HepG2 (cell line): ENCODE measurements around the gene FAM219A. TPM values are rescaled to one million over a fixed set of nuclear protein-coding genes. Genes with fewer than 3 reads are reported as not detected.

Experiments used
- ARNTL ChIP-seq: sonication (generic); formaldehyde crosslinking; IDR thresholded peaks from 2 replicates; pipeline ENCODE4 v1.4.0; 2020; ENCODE audit warnings: mild to moderate bottlenecking, missing genetic modification reagents
- ATF3 ChIP-seq: sonication (generic); formaldehyde crosslinking; IDR thresholded peaks from 2 replicates; pipeline ENCODE4 v1.4.0; 2020; ENCODE audit warnings: missing genetic modification reagents
- ATF7 ChIP-seq, 2 experiments: fragments of 450-650 bp in 1 of 2; sonication (generic) in 1 of 2; formaldehyde crosslinking in 1 of 2; IDR thresholded peaks; 2 replicates each; pipeline versions ENCODE4 v1.4.0 to v1.6.1; 2016 to 2020; ENCODE audit warnings: antibody characterized with exemption in 1 of 2, mild to moderate bottlenecking in 1 of 2, missing genetic modification reagents in 1 of 2
- GABPB1 ChIP-seq: IDR thresholded peaks from 2 replicates; pipeline ENCODE4 v1.6.1; 2016; ENCODE audit warnings: mild to moderate bottlenecking, missing genetic modification reagents, moderate library complexity, missing compliant biosample characterization
- HMG20A ChIP-seq: IDR thresholded peaks from 2 replicates; pipeline ENCODE4 v1.6.1; 2016; ENCODE audit warnings: borderline replicate concordance
- HNRNPL ChIP-seq: fragments of 200-400 bp; formaldehyde crosslinking; IDR thresholded peaks from 2 replicates; pipeline ENCODE4 v1.6.1; 2017; ENCODE audit warnings: mild to moderate bottlenecking, low read depth, low read length
- HNRNPLL ChIP-seq: fragments of 200-400 bp; formaldehyde crosslinking; IDR thresholded peaks from 2 replicates; pipeline ENCODE4 v1.6.1; 2017; ENCODE audit warnings: mild to moderate bottlenecking, low read depth, low read length; ENCODE audit not compliant: poor library complexity, severe bottlenecking
- HOXD1 ChIP-seq: sonication (generic); formaldehyde crosslinking; IDR thresholded peaks from 2 replicates; pipeline ENCODE4 v1.5.0; 2020; ENCODE audit warnings: missing genetic modification reagents
- KAT7 ChIP-seq: IDR thresholded peaks from 2 replicates; pipeline ENCODE4 v1.6.1; 2018; ENCODE audit warnings: borderline replicate concordance, missing compliant biosample characterization
- KDM5B ChIP-seq: sonication (generic); formaldehyde crosslinking; IDR thresholded peaks from 2 replicates; pipeline ENCODE4 v1.4.0; 2020; ENCODE audit warnings: missing genetic modification reagents, mild to moderate bottlenecking, borderline replicate concordance
- RFX5 ChIP-seq: IDR thresholded peaks from 2 replicates; pipeline ENCODE4 v1.6.1; 2011; ENCODE audit warnings: low read depth, low read length, improper control_type of control experiment
- RFXAP ChIP-seq: sonication (generic); formaldehyde crosslinking; IDR thresholded peaks from 2 replicates; pipeline ENCODE4 v1.4.0; 2020; ENCODE audit warnings: missing genetic modification reagents, borderline replicate concordance
- TFE3 ChIP-seq: IDR thresholded peaks from 2 replicates; pipeline ENCODE4 v1.6.1; 2016
- ZFY ChIP-seq: sonication (generic); formaldehyde crosslinking; IDR thresholded peaks from 2 replicates; pipeline ENCODE4 v1.4.0; 2020; ENCODE audit warnings: missing genetic modification reagents
- ZNF607 ChIP-seq: sonication (generic); formaldehyde crosslinking; IDR thresholded peaks from 2 replicates; pipeline ENCODE4 v1.5.1; 2020; ENCODE audit warnings: missing genetic modification reagents, mild to moderate bottlenecking, borderline replicate concordance
- ZNF615 ChIP-seq: sonication (generic); formaldehyde crosslinking; IDR thresholded peaks from 2 replicates; pipeline ENCODE4 v1.5.0; 2020; ENCODE audit warnings: mild to moderate bottlenecking, missing genetic modification reagents, borderline replicate concordance
- ZNF660 ChIP-seq: sonication (generic); formaldehyde crosslinking; IDR thresholded peaks from 2 replicates; pipeline ENCODE4 v1.5.1; 2020; ENCODE audit warnings: mild to moderate bottlenecking, low read depth, missing genetic modification reagents, borderline replicate concordance
- ZNF687 ChIP-seq: sonication (generic); formaldehyde crosslinking; IDR thresholded peaks from 2 replicates; pipeline ENCODE4 v1.5.1; 2020; ENCODE audit warnings: mild to moderate bottlenecking, missing genetic modification reagents, moderate library complexity
- ZNF780A ChIP-seq: sonication (generic); formaldehyde crosslinking; IDR thresholded peaks from 2 replicates; pipeline ENCODE4 v1.8.0; 2022; ENCODE audit warnings: mild to moderate bottlenecking, missing genetic modification reagents, moderate library complexity
- ZNF782 ChIP-seq: sonication (generic); formaldehyde crosslinking; IDR thresholded peaks from 2 replicates; pipeline ENCODE4 v1.4.0; 2020; ENCODE audit warnings: missing genetic modification reagents, mild to moderate bottlenecking, borderline replicate concordance
- ZNF788 ChIP-seq: sonication (generic); formaldehyde crosslinking; IDR thresholded peaks from 2 replicates; pipeline ENCODE4 v1.5.0; 2020; ENCODE audit warnings: mild to moderate bottlenecking, missing genetic modification reagents, borderline replicate concordance
- ZNF792 ChIP-seq: IDR thresholded peaks from 2 replicates; pipeline ENCODE4 v1.6.1; 2016
- ZSCAN29 ChIP-seq: sonication (generic); formaldehyde crosslinking; conservative IDR thresholded peaks from 2 replicates; pipeline ENCODE4 v1.4.0; 2020; ENCODE audit warnings: mild to moderate bottlenecking, missing genetic modification reagents
- polyA plus RNA-seq, 8 experiments: library from polyadenylated mRNA; depleted of rRNA in 3 of 8; stranded (reverse) in 7 of 8; unstranded in 1 of 8; fragments of >200 nt; fragmentation: Illumina TruSeq in 4 of 8; extraction: Trizol in 4 of 8; gene quantifications; 2 replicates each; pipeline versions ENCODE4 v1.2.1 to v1.2.3, GENCODE V29; 2011 to 2016; ENCODE audit warnings: low read depth in 4 of 8, missing spikeins in 1 of 8, mixed read lengths in 1 of 8; ENCODE audit not compliant: insufficient read depth in 1 of 8
- total RNA-seq, 5 experiments: library from RNA; depleted of rRNA; stranded (reverse); fragments of >200 nt; fragmentation: Illumina TruSeq; extraction: Trizol; gene quantifications; 2 replicates each; pipeline ENCODE4 v1.2.3, GENCODE V29; 2016; ENCODE audit warnings: low read depth in 1 of 5

FAM219A gene
- total and polyA plus RNA-seq, 2 of the 13 experiments (the other 11 are each of a cell fraction or from before 2014, with no cell fraction given) = 3.9 to 6.4 TPM

GRCh38 chr9:34457266-34458012 lies 931 bp downstream of the FAM219A start (continued):
- TF ChIP-seq KAT7 (CRISPR knock-in tag) = no peak
- no peak for TF ChIP-seq ZSCAN29 (CRISPR knock-in tag)
- no peak for TF ChIP-seq ZNF607 (CRISPR knock-in tag)
- TF ChIP-seq HNRNPL = 0 out of 2 replicates have a peak, but pooled peaks have one; percentile 27
- TF ChIP-seq ZNF687 (CRISPR knock-in tag) = peak; percentile 46; the same call in 1 of the 2 replicates
- no peak for TF ChIP-seq RFX5
- no peak for TF ChIP-seq ZNF780A
- TF ChIP-seq HOXD1 (CRISPR knock-in tag) = no peak
- peak; percentile 92 for TF ChIP-seq ATF7 (IDR thresholded peaks at IDR 0.05)
- no peak for TF ChIP-seq ATF7 (CRISPR knock-in tag; IDR thresholded peaks at IDR 0.05)
- TF ChIP-seq HNRNPLL = peak; percentile 38
- peak; percentile 31; the same call in 1 of the 2 replicates for TF ChIP-seq ZFY (CRISPR knock-in tag)
- TF ChIP-seq ZNF792 = no peak
- peak; percentile 19; the same call in 1 of the 2 replicates for TF ChIP-seq KDM5B (CRISPR knock-in tag)
- peak; percentile 33; the same call in 1 of the 2 replicates for TF ChIP-seq GABPB1 (CRISPR knock-in tag)
- peak; percentile 48; the same call in 1 of the 2 replicates for TF ChIP-seq ZNF788
- TF ChIP-seq TFE3 = no peak
- TF ChIP-seq ZNF615 = no peak
- TF ChIP-seq HMG20A (CRISPR knock-in tag) = no peak
- TF ChIP-seq RFXAP (CRISPR knock-in tag) = no peak
- no peak for TF ChIP-seq ZNF660 (CRISPR knock-in tag)
- TF ChIP-seq ATF3 (CRISPR knock-in tag) = 0 out of 2 replicates have a peak, but pooled peaks have one; percentile 56
- TF ChIP-seq ZNF782 (CRISPR knock-in tag) = no peak
- no peak for TF ChIP-seq ARNTL (CRISPR knock-in tag)
